ENCODE data around the gene UCP2. TPM values are rescaled to one million over a fixed set of nuclear protein-coding genes. Genes with fewer than 3 reads are reported as not detected.

UCP2 gene
- total and polyA plus RNA-seq, 7 donors = 23.8 to 117 (median 37.2) TPM

GRCh38 chr11:73944901-73945300, 37.7 kb downstream of the UCP2 start:
- no peak overlapping the region for H3K27ac ChIP-seq

GRCh38 chr11:73944085-73944484, 38.6 kb downstream of the UCP2 start:
- Histone ChIP-seq H3K27ac (no peak overlapping the region), H3K4me3 (no peak overlapping the region), H3K4me1 (no peaks in the 10 kb centered on the region), H3K36me3 (no peaks in the 10 kb centered on the region), H3K27me3 (no peaks in the 10 kb centered on the region), H3K9me3 (peaks cover 0 to 3% (median 0%) of the 10 kb centered on the region in 4 donors)
- intact Hi-C loops (cut with DNase I) = no loop called here
- DNase-seq = no peak
- WGBS, 2 donors = 54 to 80% methylated on average over 6 of the region's 6 CpGs
- no peak for TF ChIP-seq POLR2AphosphoS5 (IDR thresholded peaks at IDR 0.05)
- no peak for TF ChIP-seq EP300 (IDR thresholded peaks at IDR 0.05)
- TF ChIP-seq CTCF (IDR thresholded peaks at IDR 0.05) = no peak
- no peak for TF ChIP-seq POLR2A (IDR thresholded peaks at IDR 0.05)

More at GRCh38 chr11:73944901-73945300, 37.7 kb downstream of the UCP2 start:
- no peaks in the 10 kb centered on the region for H3K36me3 ChIP-seq
- H3K27me3 ChIP-seq = no peaks in the 10 kb centered on the region
- H3K4me3 ChIP-seq = no peak overlapping the region
- intact Hi-C loops (cut with DNase I) = no loop called here
- TF ChIP-seq POLR2A (IDR thresholded peaks at IDR 0.05) (no peak), CTCF (IDR thresholded peaks at IDR 0.05) (no peak), POLR2AphosphoS5 (IDR thresholded peaks at IDR 0.05) (no peak), EP300 (IDR thresholded peaks at IDR 0.05) (no peak)
- no peaks in the 10 kb centered on the region for H3K4me1 ChIP-seq
- 57 to 81% methylated on average over 10 of the region's 10 CpGs for WGBS, 2 donors
- peaks cover 0 to 3% (median 0%) of the 10 kb centered on the region in 4 donors for H3K9me3 ChIP-seq
- no peak for DNase-seq

- intact Hi-C loops (cut with DNase I) = no loop called here
- peaks cover 0 to 3% (median 0%) of the 10 kb centered on the region in 4 donors for H3K9me3 ChIP-seq
- H3K27ac ChIP-seq = no peak overlapping the region
- H3K4me3 ChIP-seq = no peak overlapping the region
- no peak for TF ChIP-seq CTCF (IDR thresholded peaks at IDR 0.05)
- no peak for TF ChIP-seq POLR2AphosphoS5 (IDR thresholded peaks at IDR 0.05)
- no peak for TF ChIP-seq EP300 (IDR thresholded peaks at IDR 0.05)
- TF ChIP-seq POLR2A (IDR thresholded peaks at IDR 0.05) = no peak
- 72 to 86% methylated on average over 1 of the region's 1 CpG for WGBS, 2 donors
- H3K27me3 ChIP-seq = no peaks in the 10 kb centered on the region
- H3K4me1 ChIP-seq = no peaks in the 10 kb centered on the region
- DNase-seq = no peak
- no peaks in the 10 kb centered on the region for H3K36me3 ChIP-seq
These were observed 40.6 kb downstream of the UCP2 start for GRCh38 chr11:73942010-73942409.

GRCh38 chr11:73940801-73941570, 41.7 kb downstream of the UCP2 start:
- WGBS, 2 donors = 96 to 97% methylated on average over 9 of the region's 9 CpGs
- H3K27me3 ChIP-seq = no peaks in the 10 kb centered on the region
- intact Hi-C loops (cut with DNase I) = no loop called here
- no peak for TF ChIP-seq EP300 (IDR thresholded peaks at IDR 0.05)
- TF ChIP-seq CTCF (IDR thresholded peaks at IDR 0.05) = no peak
- no peak for TF ChIP-seq POLR2AphosphoS5 (IDR thresholded peaks at IDR 0.05)
- TF ChIP-seq POLR2A (IDR thresholded peaks at IDR 0.05) = no peak
- H3K4me1 ChIP-seq = no peaks in the 10 kb centered on the region
- H3K4me3 ChIP-seq = no peak overlapping the region
- H3K27ac ChIP-seq = no peak overlapping the region
- no peaks in the 10 kb centered on the region for H3K36me3 ChIP-seq
- H3K9me3 ChIP-seq = peaks cover 0 to 3% (median 0%) of the 10 kb centered on the region in 4 donors
- no peak for DNase-seq
